Measurements from ENCODE around the gene ALDH8A1.

The ALDH8A1 gene

DNA sequence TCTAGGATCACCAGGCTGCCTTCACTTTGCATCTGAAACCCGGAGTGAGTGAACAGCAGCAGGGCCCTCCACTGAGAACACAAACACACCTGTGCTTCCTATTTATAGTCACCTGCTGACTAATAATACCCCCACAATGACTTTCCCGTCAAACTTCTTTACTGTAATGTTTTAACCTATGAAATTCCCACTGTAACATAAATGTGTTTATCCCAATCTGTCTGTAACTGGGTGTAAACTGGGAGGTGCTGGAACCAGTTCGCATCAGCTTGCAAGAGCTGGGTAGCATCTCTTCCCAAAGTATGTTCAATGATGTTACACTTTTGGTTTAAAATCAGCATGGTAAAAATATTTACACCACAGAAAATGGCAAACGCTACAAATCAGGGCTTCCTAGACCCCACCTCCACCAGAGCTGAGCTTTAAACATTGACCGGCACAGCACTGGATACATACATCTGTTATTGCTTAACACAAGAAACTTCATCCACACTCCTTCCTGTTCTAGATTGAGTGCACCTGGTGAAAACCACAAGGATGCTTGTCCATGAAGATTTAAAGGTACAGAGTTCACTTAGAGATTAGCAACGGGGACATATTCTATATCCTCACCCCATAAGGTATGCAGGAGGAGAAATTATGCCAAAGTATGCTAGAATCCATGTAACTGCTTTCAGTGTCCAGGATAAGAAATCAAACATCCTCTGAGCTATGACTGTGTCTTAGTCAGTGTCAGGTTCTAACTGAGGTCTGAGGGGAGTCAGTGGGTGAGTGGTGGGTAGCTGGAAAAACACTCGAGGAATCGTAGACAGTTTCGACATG is 79.0 kb downstream of the ALDH8A1 start:
- no peak for DNase-seq

DNA sequence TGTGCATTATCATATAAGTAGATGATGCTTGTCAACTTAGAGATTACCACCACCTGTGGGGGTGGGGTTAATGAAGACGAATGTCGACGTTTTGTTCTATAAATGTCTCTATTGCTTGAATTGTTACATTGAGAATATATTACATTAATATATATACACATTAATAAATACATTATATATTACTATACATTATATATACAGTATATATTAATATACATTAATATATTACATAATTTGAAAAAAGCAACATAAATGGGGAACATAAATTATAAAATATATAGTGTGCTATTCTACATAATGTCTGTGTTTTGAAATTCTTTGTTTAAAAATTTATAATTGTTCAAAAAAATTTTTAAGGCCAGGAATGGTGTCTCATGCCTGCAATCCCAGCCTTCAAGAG is 81.1 kb downstream of the ALDH8A1 start:
- DNase-seq = no peak
